22Rv1 (cell line): ENCODE results near the gene QRICH2.

Experiments used
- ZFX ChIP-seq: fragments of 450-650 bp; IDR thresholded peaks from 2 replicates; pipeline ENCODE4 v1.6.1; 2017; ENCODE audit warnings: antibody characterized with exemption, borderline replicate concordance
- TF ChIP-seq, protein P1 (sequence below): fragments of 450-650 bp; IDR thresholded peaks from 2 replicates; pipeline ENCODE4 v1.5.1; 2017; ENCODE audit warnings: mild to moderate bottlenecking

DNA sequence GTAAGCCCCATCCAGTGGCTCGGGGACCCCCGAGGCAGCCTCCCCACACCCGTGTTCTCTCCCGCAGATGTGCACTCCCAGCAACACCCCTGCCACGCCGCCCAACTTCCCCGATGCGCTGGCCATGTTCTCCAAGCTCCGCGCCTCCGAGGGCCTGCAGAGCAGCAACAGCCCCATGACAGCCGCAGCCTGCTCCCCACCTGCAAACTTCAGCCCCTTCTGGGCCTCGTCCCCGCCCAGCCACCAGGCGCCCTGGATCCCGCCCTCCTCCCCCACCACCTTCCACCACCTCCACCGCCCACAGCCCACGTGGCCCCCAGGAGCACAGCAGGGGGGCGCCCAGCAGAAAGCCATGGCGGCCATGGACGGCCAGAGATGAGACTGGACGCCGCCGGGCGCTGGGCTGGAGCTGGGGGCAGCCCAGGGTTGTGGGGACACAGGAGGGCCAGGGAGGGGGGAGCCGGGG lies 37.9 kb downstream of the QRICH2 start:
- TF ChIP-seq, protein P1, sequence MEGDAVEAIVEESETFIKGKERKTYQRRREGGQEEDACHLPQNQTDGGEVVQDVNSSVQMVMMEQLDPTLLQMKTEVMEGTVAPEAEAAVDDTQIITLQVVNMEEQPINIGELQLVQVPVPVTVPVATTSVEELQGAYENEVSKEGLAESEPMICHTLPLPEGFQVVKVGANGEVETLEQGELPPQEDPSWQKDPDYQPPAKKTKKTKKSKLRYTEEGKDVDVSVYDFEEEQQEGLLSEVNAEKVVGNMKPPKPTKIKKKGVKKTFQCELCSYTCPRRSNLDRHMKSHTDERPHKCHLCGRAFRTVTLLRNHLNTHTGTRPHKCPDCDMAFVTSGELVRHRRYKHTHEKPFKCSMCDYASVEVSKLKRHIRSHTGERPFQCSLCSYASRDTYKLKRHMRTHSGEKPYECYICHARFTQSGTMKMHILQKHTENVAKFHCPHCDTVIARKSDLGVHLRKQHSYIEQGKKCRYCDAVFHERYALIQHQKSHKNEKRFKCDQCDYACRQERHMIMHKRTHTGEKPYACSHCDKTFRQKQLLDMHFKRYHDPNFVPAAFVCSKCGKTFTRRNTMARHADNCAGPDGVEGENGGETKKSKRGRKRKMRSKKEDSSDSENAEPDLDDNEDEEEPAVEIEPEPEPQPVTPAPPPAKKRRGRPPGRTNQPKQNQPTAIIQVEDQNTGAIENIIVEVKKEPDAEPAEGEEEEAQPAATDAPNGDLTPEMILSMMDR, result no peak
- no peak for TF ChIP-seq ZFX
